GM19395 (cell line): ENCODE measurements around the gene IL1RAPL2.
"Not testable (repeated sequence)": the region's sequence is repeated elsewhere in the genome, so short reads cannot be mapped to it uniquely, and the experiment has no call there.

Source experiments
- ATAC-seq: cut with Tn5 transposase; IDR thresholded peaks from one replicate; pipeline ENCODE4 v1.9.1; 2021; ENCODE audit warnings: mild to moderate bottlenecking, moderate library complexity; ENCODE audit not compliant: unreplicated experiment

The IL1RAPL2 gene

GRCh38 chrX:104669063-104669462 is 103.1 kb downstream of the IL1RAPL2 start:
- no peak for ATAC-seq

GRCh38 chrX:104670051-104670450 is 104.1 kb downstream of the IL1RAPL2 start:
- ATAC-seq, result no peak

- not testable (repeated sequence) for ATAC-seq
Measured at GRCh38 chrX:104677517-104677916, 111.5 kb downstream of the IL1RAPL2 start.

- ATAC-seq, result no peak
Measured at GRCh38 chrX:104679175-104679574, 113.2 kb downstream of the IL1RAPL2 start.

- ATAC-seq, result no peak
Measured at GRCh38 chrX:104681214-104681613, 115.2 kb downstream of the IL1RAPL2 start.

GRCh38 chrX:104684077-104684476 is 118.1 kb downstream of the IL1RAPL2 start:
- no peak for ATAC-seq

GRCh38 chrX:104695593-104695992 is 129.6 kb downstream of the IL1RAPL2 start:
- no peak for ATAC-seq

- no peak for ATAC-seq
Measured at GRCh38 chrX:104696667-104697066, 130.7 kb downstream of the IL1RAPL2 start.

- ATAC-seq, result no peak
Measured at GRCh38 chrX:104697294-104697693, 131.3 kb downstream of the IL1RAPL2 start.

- ATAC-seq, result no peak
Measured at GRCh38 chrX:104707042-104707441, 141.0 kb downstream of the IL1RAPL2 start.

GRCh38 chrX:104707572-104707971 is 141.6 kb downstream of the IL1RAPL2 start:
- no peak for ATAC-seq

- no peak for ATAC-seq
Measured at GRCh38 chrX:104712515-104712914, 146.5 kb downstream of the IL1RAPL2 start.

- ATAC-seq, result no peak
Measured at GRCh38 chrX:104721854-104722253, 155.9 kb downstream of the IL1RAPL2 start.

- no peak for ATAC-seq
Measured at GRCh38 chrX:104728456-104728855, 162.5 kb downstream of the IL1RAPL2 start.

GRCh38 chrX:104742355-104742754 is 176.4 kb downstream of the IL1RAPL2 start:
- ATAC-seq, result no peak

- no peak for ATAC-seq
Measured at GRCh38 chrX:104745152-104745551, 179.2 kb downstream of the IL1RAPL2 start.

GRCh38 chrX:104749951-104750610 is 184.1 kb downstream of the IL1RAPL2 start:
- no peak for ATAC-seq

GRCh38 chrX:104762641-104763040 is 196.6 kb downstream of the IL1RAPL2 start:
- ATAC-seq, result no peak

- no peak for ATAC-seq
Measured at GRCh38 chrX:104789784-104790183, 223.8 kb downstream of the IL1RAPL2 start.

GRCh38 chrX:104795804-104796203 is 229.8 kb downstream of the IL1RAPL2 start:
- no peak for ATAC-seq

- ATAC-seq, result no peak
Measured at GRCh38 chrX:104803219-104803618, 237.2 kb downstream of the IL1RAPL2 start.

- no peak for ATAC-seq
Measured at GRCh38 chrX:104806346-104806745, 240.3 kb downstream of the IL1RAPL2 start.

- ATAC-seq, result no peak
Measured at GRCh38 chrX:104833401-104833800, 267.4 kb downstream of the IL1RAPL2 start.
